Testis (tissue), 2 donors: ENCODE data around the gene CAVIN3.

Source experiments
- CTCF ChIP-seq, 3 experiments: fragments of 450-650 bp in 2 of 3; fragments of 200-600 bp in 1 of 3; sonication (generic) in 1 of 3; IDR thresholded peaks; one replicate each; pipeline ENCODE4 v1.5.1; 2016 to 2019; ENCODE audit warnings: antibody characterized with exemption in 3 of 3, mild to moderate bottlenecking in 2 of 3, moderate library complexity in 1 of 3
- POLR2A ChIP-seq: fragments of 450-650 bp; IDR thresholded peaks from one replicate; pipeline ENCODE4 v1.6.1; 2017; ENCODE audit warnings: antibody characterized with exemption, mild to moderate bottlenecking, moderate library complexity

GRCh38 chr11:6303661-6304060, 16.6 kb downstream of the CAVIN3 start:
- TF ChIP-seq CTCF (IDR thresholded peaks at IDR 0.05) (no peak), POLR2A (no peak)
